Parathyroid adenoma (tissue), 2 donors: ENCODE results near the gene PARVB.

ENCODE experiments used
- H2AFZ ChIP-seq: fragments of 300-600 bp; sonication (generic); one replicate; pipeline ENCODE4 v1.7.0; 2017; ENCODE audit warnings: antibody characterized with exemption, mild to moderate bottlenecking
- H3K27ac ChIP-seq: fragments of 300-600 bp; sonication (generic); one replicate; pipeline ENCODE4 v1.7.0; 2017
- H3K27me3 ChIP-seq: fragments of 300-600 bp; sonication (generic); one replicate; pipeline ENCODE4 v1.7.0; 2017; ENCODE audit warnings: low read length; ENCODE audit not compliant: control insufficient read depth, insufficient read depth
- H3K36me3 ChIP-seq: fragments of 300-600 bp; sonication (generic); one replicate; pipeline ENCODE4 v1.7.0; 2017; ENCODE audit warnings: low read length; ENCODE audit not compliant: control insufficient read depth, insufficient read depth
- H3K4me1 ChIP-seq: fragments of 300-600 bp; sonication (generic); one replicate; pipeline ENCODE4 v1.7.0; 2017; ENCODE audit warnings: control low read depth
- H3K4me2 ChIP-seq: fragments of 300-600 bp; sonication (generic); one replicate; pipeline ENCODE4 v1.7.0; 2017; ENCODE audit warnings: low read length
- H3K4me3 ChIP-seq: fragments of 300-600 bp; sonication (generic); one replicate; pipeline ENCODE4 v1.7.0; 2017; ENCODE audit warnings: low read depth, low read length
- H3K79me2 ChIP-seq: fragments of 300-600 bp; sonication (generic); one replicate; pipeline ENCODE4 v1.7.0; 2017; ENCODE audit warnings: control low read depth
- H3K9ac ChIP-seq: fragments of 300-600 bp; sonication (generic); one replicate; pipeline ENCODE4 v1.7.0; 2017; ENCODE audit warnings: mild to moderate bottlenecking
- H3K9me3 ChIP-seq: fragments of 300-600 bp; sonication (generic); one replicate; pipeline ENCODE4 v1.7.0; 2017; ENCODE audit warnings: low read length; ENCODE audit not compliant: control insufficient read depth
- CTCF ChIP-seq: fragments of 300-600 bp; sonication (generic); IDR thresholded peaks from one replicate; pipeline ENCODE4 v1.7.0; 2017; ENCODE audit warnings: antibody characterized with exemption, mild to moderate bottlenecking
- donor health status: primary hyperparathyroidism.

Gene PARVB

GRCh38 chr22:44188316-44188715, 164.2 kb downstream of the PARVB start:
- H3K4me2 ChIP-seq: no peak overlapping the region
- H3K36me3 ChIP-seq: no peaks in the 10 kb centered on the region
- no peaks in the 10 kb centered on the region for H3K79me2 ChIP-seq
- H3K27me3 ChIP-seq: no peaks in the 10 kb centered on the region
- no peak overlapping the region for H3K9ac ChIP-seq
- H3K4me3 ChIP-seq: no peak overlapping the region
- H2AFZ ChIP-seq: no peak overlapping the region
- no peak for TF ChIP-seq CTCF
- H3K4me1 ChIP-seq: no peaks in the 10 kb centered on the region
- no peaks in the 10 kb centered on the region for H3K9me3 ChIP-seq
- H3K27ac ChIP-seq: no peak overlapping the region

DNA sequence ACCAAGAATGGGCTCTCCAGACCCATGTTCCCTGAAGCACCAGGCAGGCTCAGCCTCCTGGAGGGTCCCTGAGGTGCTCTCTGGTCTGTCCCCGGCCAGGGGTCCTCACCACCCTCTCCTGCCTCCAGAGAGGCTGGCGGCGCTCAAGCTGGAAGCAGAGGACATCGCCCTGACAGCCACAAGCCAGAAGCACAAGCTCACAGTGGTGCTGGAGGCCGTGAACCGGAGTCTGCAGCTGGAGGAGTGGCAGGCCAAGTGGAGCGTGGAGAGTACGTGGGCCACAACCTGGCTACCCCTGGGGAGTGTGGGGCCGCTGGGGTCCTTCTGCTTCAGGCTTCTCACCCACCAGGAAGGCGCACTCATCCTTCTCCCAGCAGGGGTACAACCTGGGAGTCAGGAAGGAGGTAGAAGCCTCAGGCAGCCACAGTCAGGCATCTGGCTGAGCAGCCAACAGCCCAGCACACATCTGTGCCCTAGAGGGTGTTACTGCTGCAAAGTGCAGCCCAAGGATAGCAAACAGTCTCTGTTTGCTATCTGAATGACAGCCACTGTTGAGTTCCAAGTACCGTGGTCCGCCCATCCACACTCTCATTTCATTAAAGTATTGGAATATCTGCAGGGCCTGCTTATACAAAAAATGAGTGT, 165.0 kb downstream of the PARVB start:
- no peak overlapping the region for H2AFZ ChIP-seq
- TF ChIP-seq CTCF: no peak
- no peaks in the 10 kb centered on the region for H3K36me3 ChIP-seq
- H3K4me1 ChIP-seq: no peaks in the 10 kb centered on the region
- H3K4me2 ChIP-seq: no peak overlapping the region
- no peaks in the 10 kb centered on the region for H3K9me3 ChIP-seq
- no peak overlapping the region for H3K27ac ChIP-seq
- H3K79me2 ChIP-seq: no peaks in the 10 kb centered on the region
- no peaks in the 10 kb centered on the region for H3K27me3 ChIP-seq
- H3K4me3 ChIP-seq: no peak overlapping the region
- H3K9ac ChIP-seq: no peak overlapping the region

DNA sequence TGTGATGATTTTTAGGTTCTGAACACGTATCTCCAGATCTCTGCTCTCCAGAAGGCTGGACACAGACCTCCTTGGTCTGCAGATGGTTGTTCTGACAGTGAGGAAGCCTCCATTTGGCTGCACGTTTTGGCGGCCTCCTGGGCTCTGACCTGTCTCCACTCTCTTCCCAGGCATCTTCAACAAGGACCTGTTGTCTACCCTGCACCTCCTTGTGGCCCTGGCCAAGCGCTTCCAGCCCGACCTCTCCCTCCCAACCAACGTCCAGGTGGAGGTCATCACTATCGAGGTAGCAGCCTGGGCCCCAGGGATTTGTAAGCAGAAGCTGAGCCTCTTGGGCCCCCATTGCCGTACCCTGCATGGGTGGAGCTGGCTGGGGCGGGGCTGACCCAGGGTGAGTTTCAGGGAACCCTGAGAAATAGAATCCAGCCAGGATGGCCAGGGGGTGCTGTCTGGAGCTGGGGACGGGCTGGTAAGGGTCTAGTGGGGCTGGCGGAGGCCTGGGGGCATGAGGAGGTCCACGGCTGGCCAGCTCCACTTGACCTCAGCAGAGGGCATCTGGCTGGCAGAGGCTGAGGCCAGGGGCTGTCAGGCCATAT, 166.4 kb downstream of the PARVB start:
- no peak for TF ChIP-seq CTCF
- no peak overlapping the region for H3K27ac ChIP-seq
- no peak overlapping the region for H3K4me2 ChIP-seq
- no peaks in the 10 kb centered on the region for H3K36me3 ChIP-seq
- H3K9me3 ChIP-seq: no peaks in the 10 kb centered on the region
- no peak overlapping the region for H3K4me3 ChIP-seq
- no peak overlapping the region for H2AFZ ChIP-seq
- H3K4me1 ChIP-seq: no peaks in the 10 kb centered on the region
- no peak overlapping the region for H3K9ac ChIP-seq
- no peaks in the 10 kb centered on the region for H3K27me3 ChIP-seq
- no peaks in the 10 kb centered on the region for H3K79me2 ChIP-seq

DNA sequence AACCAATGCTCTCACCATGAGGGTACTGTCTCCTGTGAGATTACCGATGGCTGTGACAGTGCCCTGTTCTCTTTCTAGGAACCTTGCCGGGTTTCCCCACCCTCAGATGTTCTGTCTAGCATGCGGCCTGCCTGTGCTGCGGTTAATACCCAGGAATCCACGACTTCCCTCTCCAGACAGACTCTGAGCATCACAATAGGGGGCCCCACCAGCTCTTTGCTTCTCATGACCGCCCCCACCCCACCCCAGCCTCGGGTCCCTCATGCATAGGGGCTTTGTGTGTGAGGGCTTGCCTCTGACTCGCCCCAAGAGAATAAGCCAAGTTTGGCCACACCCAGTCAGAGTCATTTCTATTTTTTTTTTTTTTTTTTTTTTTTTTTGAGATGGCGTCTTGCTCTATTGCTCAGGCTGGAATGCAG, 166.9 kb downstream of the PARVB start:
- Histone ChIP-seq H3K4me2 (no peak overlapping the region), H3K27me3 (no peaks in the 10 kb centered on the region), H3K79me2 (no peaks in the 10 kb centered on the region), H2AFZ (no peak overlapping the region), H3K36me3 (no peaks in the 10 kb centered on the region), H3K9ac (no peak overlapping the region), H3K9me3 (no peaks in the 10 kb centered on the region), H3K4me1 (no peaks in the 10 kb centered on the region), H3K27ac (no peak overlapping the region), H3K4me3 (no peak overlapping the region)
- no peak for TF ChIP-seq CTCF
